ENCODE results near the gene OXLD1.

OXLD1 gene

DNA sequence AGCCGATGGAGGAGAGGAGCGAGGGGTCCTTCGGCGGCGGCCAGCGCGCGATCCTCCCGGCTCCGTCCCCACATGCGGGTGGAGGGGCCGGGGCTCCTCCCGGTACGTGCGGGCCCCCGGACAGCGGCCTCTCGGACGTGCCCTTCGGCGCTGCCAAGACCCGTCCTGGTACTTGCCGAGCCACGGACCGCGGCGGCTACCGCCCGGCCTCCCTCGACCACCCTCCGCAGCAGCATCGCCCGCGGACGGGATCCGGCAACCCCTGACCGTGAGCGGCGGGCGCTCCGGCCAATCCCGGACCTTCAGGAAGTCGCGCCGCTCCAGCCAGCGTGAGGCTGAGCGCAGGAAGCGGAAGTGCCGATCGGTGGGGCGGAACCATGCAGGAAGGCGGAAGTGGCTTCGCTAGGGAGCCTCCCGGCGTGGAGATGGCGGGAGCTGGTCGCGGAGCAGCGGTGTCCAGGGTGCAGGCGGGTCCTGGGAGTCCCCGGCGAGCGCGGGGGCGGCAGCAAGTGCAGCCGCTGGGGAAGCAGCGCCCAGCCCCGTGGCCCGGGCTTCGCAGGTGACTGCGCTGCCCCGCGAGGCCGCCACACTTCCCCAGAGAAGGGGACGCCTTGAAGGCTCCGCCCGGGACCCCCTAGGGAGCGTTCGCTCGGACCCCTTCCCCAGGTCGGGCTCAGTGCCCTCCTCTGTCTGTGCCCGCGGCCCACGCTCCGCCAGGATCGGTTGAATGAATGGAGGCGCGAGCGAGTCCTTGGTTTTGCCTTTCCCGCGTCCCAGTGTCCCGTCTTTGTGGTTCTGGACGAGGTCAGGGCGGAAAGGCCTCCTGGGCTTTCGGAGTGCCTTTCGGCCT, at the start of gene OXLD1, which contains the start of gene CCDC137:
Gene OXLD1, minus strand, starts transcription at position 264 of the 850 bp plus-strand sequence. Its CDS starts 28 bp downstream, at position 236.
Gene CCDC137, plus strand, starts transcription at position 396 of the 850 bp plus-strand sequence. Its CDS starts 30 bp downstream, at position 426.
- peak within 1 kb of the TSS; percentile 85 for H3K4me3 ChIP-seq (ENCODE audit: low read depth, low read length)
- H3K79me2 ChIP-seq (ENCODE audit: control insufficient read depth, insufficient read depth, low read length, unreplicated experiment) = peaks cover 37% of the 10 kb centered on the region
- H3K27me3 ChIP-seq (ENCODE audit: insufficient read depth, low read length) = no peaks in the 10 kb centered on the region
- peak within 1 kb of the TSS; percentile 62 for H3K27ac ChIP-seq (ENCODE audit: low read depth, low read length)
- peaks cover 17% of the 10 kb centered on the region for H3K4me1 ChIP-seq (ENCODE audit: control insufficient read depth, insufficient read depth, low read length, unreplicated experiment)
- peaks cover 3% of the 10 kb centered on the region; the same call in 1 of the 2 replicates for H3K36me3 ChIP-seq (ENCODE audit: insufficient read depth, low read length)
- peak within 1 kb of the TSS; percentile 51 for H2AFZ ChIP-seq (ENCODE audit: low read length, unreplicated experiment)

DNA sequence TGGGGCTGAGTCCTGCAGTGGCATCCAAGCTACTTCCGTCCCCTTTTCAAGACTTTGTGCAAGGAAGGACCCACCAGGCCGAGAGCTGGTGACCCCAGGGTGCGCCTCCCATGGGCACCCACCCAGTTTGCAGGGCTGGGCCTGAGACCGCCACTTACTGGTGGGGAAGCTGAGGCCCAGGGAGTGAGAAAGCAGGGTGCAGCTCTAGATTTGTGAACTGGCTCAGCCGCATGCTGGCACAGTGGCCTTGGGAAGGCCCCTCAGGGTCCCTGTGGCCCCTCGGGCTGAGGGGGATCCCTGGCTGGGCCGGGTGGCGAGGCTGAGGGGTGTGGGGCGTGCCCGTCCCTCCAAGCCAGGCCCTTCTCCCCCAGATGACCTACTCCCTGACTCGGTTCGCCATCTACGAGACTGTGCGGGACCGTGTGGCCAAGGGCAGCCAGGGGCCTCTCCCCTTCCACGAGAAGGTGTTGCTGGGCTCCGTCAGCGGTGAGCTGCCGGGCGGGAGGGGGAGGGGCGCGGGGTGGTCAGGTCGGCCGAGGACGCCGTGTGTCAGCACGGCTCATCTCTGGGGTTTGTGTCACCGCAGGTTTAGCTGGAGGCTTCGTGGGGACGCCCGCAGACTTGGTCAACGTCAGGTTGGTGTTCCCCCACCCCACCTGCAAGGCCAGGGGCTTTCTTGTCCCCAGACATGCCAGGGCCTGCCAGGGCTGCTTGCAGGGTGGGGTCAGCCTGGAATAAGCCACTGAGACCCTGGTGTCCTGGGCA, 48.9 kb upstream of the OXLD1 start:
- Histone ChIP-seq H3K27ac (ENCODE audit: low read depth, low read length) (no peak overlapping the region), H2AFZ (ENCODE audit: low read length, unreplicated experiment) (no peak overlapping the region), H3K4me3 (ENCODE audit: low read depth, low read length) (no peak overlapping the region), H3K4me1 (ENCODE audit: control insufficient read depth, insufficient read depth, low read length, unreplicated experiment) (peaks cover 12% of the 10 kb centered on the region), H3K79me2 (ENCODE audit: control insufficient read depth, insufficient read depth, low read length, unreplicated experiment) (peaks cover 4% of the 10 kb centered on the region), H3K36me3 (ENCODE audit: insufficient read depth, low read length) (no peaks in the 10 kb centered on the region), H3K27me3 (ENCODE audit: insufficient read depth, low read length) (no peaks in the 10 kb centered on the region)

DNA sequence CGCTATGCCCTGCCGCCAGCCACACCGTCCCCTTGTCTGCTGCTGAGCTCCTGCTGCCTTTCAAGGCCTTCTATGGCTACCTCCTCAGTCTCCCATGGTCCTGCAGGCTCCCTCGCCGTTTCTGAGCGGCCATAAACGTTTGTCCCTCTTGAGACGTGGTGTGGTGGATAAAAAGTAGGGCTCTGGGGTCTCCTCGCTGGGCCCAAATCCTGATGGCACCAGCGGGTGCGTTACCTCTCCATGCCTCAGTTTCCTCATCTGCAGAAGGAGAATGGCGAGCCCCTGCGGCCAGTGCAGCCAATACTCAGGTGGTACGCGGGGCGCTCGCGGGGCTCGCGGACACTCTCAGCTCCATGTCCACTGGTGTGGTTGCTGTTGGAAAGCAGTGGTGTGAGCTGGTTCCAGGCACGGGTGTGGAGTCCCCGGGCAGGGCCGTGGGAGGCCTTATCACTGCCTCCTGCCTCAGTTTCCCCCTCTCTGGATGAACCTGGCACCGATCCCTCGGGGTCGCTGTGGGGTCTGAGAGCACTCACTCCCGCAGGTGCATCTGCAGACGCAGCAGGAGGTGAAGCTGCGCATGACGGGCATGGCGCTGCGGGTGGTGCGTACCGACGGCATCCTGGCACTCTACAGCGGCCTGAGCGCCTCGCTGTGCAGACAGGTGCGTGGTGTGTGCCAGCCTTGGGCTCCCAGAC, 48.2 kb upstream of the OXLD1 start:
- Histone ChIP-seq H3K27ac (ENCODE audit: low read depth, low read length) (no peak overlapping the region), H3K79me2 (ENCODE audit: control insufficient read depth, insufficient read depth, low read length, unreplicated experiment) (peaks cover 4% of the 10 kb centered on the region), H3K36me3 (ENCODE audit: insufficient read depth, low read length) (no peaks in the 10 kb centered on the region), H3K4me3 (ENCODE audit: low read depth, low read length) (no peak overlapping the region), H2AFZ (ENCODE audit: low read length, unreplicated experiment) (no peak overlapping the region), H3K27me3 (ENCODE audit: insufficient read depth, low read length) (no peaks in the 10 kb centered on the region), H3K4me1 (ENCODE audit: control insufficient read depth, insufficient read depth, low read length, unreplicated experiment) (peaks cover 14% of the 10 kb centered on the region)

DNA sequence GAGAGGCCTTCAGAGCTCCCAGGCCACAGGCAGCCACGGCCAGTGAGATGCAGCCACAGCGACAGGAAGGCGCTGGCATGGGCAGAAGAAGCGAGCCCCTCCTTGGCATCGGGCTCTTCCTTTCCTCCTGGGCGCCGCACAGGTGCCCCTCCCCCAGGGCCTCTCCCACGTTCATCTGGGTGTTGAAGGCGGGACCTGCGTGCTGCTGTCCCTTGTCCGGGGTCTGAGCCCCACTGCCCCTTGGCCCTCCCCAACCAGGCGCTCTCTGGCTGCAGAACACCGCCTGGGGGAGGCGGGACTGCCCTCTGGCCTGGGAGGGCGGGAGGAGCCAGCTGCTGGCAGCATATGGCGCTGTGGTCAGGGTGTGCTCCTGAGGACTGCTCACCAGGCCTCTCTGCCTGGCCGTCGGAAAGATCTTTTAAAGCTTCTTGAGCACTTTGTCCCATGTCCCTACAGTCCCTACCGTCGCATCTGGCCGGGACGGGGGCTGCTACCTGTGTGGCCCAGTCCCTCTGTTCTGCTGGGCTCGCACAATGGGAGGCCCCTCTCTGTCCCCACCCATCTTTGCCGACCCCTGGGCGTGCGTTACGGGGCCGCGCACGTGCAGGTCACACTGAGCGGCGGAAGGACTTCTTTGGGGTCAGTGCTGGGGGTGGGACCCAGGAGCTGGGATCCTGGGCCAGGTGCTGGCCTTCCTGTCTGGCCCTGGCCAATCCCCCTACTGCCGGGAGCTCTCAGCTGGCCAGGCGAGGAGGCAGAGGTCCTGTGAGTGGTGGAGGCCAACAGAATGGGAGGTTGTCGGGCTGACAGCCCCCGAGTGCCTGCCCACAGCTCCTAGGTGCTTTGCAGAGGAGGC, 47.4 kb upstream of the OXLD1 start:
- peaks cover 4% of the 10 kb centered on the region for H3K79me2 ChIP-seq (ENCODE audit: control insufficient read depth, insufficient read depth, low read length, unreplicated experiment)
- peaks cover 14% of the 10 kb centered on the region for H3K4me1 ChIP-seq (ENCODE audit: control insufficient read depth, insufficient read depth, low read length, unreplicated experiment)
- peak overlapping the region; percentile 95 for H3K4me3 ChIP-seq (ENCODE audit: low read depth, low read length)
- H2AFZ ChIP-seq (ENCODE audit: low read length, unreplicated experiment) = no peak overlapping the region
- no peaks in the 10 kb centered on the region for H3K36me3 ChIP-seq (ENCODE audit: insufficient read depth, low read length)
- H3K27me3 ChIP-seq (ENCODE audit: insufficient read depth, low read length) = no peaks in the 10 kb centered on the region
- no peak overlapping the region for H3K27ac ChIP-seq (ENCODE audit: low read depth, low read length)

DNA sequence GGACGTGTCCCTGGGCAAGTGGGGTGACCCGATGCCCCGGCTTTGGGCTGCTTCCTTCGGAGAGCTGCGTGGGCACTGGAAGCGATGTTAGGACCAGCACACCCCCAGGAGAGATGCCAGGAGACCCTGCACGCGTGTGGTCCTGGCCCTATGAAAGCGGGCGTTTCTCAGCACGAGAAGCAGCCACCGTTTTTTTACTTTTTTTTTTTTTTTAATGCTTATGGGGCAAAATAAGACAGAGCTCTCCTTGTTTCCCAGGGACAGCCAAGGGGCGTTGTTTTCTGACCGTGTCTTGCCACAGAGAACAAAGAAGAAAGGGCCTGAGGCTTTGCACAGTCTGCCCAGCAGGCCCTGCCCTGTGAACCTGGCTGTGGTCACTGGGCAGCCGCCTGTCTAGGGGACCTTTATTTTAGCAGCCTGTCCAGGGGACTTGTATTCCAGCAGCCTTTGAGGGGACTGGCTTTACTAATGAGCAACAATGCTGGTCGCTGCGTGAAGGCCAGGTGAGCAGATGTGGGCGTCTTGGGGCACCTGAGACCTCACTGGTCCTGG, 46.7 kb upstream of the OXLD1 start:
- H3K4me3 ChIP-seq (ENCODE audit: low read depth, low read length) = peak overlapping the region; percentile 95
- no peak overlapping the region for H2AFZ ChIP-seq (ENCODE audit: low read length, unreplicated experiment)
- H3K36me3 ChIP-seq (ENCODE audit: insufficient read depth, low read length) = no peaks in the 10 kb centered on the region
- peaks cover 14% of the 10 kb centered on the region for H3K4me1 ChIP-seq (ENCODE audit: control insufficient read depth, insufficient read depth, low read length, unreplicated experiment)
- H3K27ac ChIP-seq (ENCODE audit: low read depth, low read length) = no peak overlapping the region
- H3K27me3 ChIP-seq (ENCODE audit: insufficient read depth, low read length) = no peaks in the 10 kb centered on the region
- peaks cover 4% of the 10 kb centered on the region for H3K79me2 ChIP-seq (ENCODE audit: control insufficient read depth, insufficient read depth, low read length, unreplicated experiment)

DNA sequence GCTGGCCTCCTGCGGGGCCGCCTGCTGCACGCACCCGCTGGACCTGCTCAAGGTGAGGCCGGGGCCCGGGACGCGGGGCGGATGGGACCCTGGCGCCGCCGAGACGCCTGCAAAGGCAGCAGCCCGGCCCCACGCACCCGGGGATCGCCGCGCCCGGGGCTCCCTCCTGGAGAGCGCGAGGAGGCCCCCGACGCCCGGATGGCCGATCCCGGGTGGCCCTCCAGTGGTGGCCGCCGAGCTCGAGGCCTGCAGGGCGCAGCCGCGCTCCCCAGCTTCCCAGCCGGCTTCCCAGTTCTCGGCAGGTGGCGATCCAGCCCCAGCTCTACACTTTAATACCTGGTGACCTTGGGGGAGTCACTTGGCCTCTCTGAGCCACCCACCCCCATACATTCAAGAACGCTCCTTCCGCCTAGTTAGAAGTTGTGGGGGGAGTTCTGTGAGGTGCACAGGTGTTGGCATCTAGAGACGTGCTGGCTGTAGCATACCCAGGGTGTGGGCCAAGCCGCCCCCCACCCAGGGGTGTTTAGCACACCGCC, 46.1 kb upstream of the OXLD1 start:
- peaks cover 14% of the 10 kb centered on the region for H3K4me1 ChIP-seq (ENCODE audit: control insufficient read depth, insufficient read depth, low read length, unreplicated experiment)
- no peaks in the 10 kb centered on the region for H3K36me3 ChIP-seq (ENCODE audit: insufficient read depth, low read length)
- no peaks in the 10 kb centered on the region for H3K27me3 ChIP-seq (ENCODE audit: insufficient read depth, low read length)
- H3K4me3 ChIP-seq (ENCODE audit: low read depth, low read length) = peak overlapping the region; percentile 95
- H2AFZ ChIP-seq (ENCODE audit: low read length, unreplicated experiment) = peak overlapping the region; percentile 89
- H3K79me2 ChIP-seq (ENCODE audit: control insufficient read depth, insufficient read depth, low read length, unreplicated experiment) = peaks cover 4% of the 10 kb centered on the region
- H3K27ac ChIP-seq (ENCODE audit: low read depth, low read length) = no peak overlapping the region

DNA sequence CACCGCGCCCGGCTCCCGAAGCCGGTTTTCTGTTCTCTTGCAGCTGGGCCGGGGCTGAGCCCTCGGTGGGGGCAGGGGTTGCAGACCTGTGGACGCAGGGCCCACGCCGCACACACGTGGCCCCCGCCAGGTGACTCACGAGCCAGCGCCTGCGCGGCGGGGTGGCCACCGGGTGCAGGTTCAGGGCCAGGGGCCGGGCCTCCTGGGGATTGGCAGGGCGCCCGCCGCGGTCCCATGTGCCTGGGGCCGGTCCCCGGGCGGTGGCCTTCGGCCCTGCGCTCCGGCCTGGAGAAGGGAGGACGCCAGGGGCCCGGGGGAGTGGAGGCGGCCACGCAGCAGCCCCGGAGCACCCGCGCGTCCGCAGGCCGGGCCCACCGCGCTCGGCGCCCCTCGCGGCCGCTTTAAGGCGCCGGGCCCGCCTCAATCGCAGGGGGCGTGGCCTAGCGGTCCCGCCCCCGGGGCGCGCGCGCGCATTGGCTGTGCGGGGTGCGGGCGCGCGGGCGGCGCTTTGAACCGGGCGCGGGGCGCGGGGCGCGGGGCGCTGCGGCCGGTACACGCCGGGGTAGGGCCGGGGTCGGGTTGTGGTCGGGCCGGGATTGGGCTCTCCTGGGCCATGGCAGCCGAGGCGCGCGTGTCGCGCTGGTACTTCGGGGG, 45.5 kb upstream of the OXLD1 start, which contains the start of gene SLC25A10:
Gene SLC25A10, plus strand, starts transcription at position 471 of the 654 bp plus-strand sequence. Its CDS starts 143 bp downstream, at position 614.
- peak within 1 kb of the TSS; percentile 95 for H3K4me3 ChIP-seq (ENCODE audit: low read depth, low read length)
- peak within 1 kb of the TSS; percentile 89 for H2AFZ ChIP-seq (ENCODE audit: low read length, unreplicated experiment)
- peaks cover 14% of the 10 kb centered on the region for H3K4me1 ChIP-seq (ENCODE audit: control insufficient read depth, insufficient read depth, low read length, unreplicated experiment)
- peak within 1 kb of the TSS; percentile 23; the same call in 1 of the 2 replicates for H3K27ac ChIP-seq (ENCODE audit: low read depth, low read length)
- H3K79me2 ChIP-seq (ENCODE audit: control insufficient read depth, insufficient read depth, low read length, unreplicated experiment) = peaks cover 4% of the 10 kb centered on the region
- no peaks in the 10 kb centered on the region; the same call in 1 of the 2 replicates for H3K36me3 ChIP-seq (ENCODE audit: insufficient read depth, low read length)
- no peaks in the 10 kb centered on the region for H3K27me3 ChIP-seq (ENCODE audit: insufficient read depth, low read length)

DNA sequence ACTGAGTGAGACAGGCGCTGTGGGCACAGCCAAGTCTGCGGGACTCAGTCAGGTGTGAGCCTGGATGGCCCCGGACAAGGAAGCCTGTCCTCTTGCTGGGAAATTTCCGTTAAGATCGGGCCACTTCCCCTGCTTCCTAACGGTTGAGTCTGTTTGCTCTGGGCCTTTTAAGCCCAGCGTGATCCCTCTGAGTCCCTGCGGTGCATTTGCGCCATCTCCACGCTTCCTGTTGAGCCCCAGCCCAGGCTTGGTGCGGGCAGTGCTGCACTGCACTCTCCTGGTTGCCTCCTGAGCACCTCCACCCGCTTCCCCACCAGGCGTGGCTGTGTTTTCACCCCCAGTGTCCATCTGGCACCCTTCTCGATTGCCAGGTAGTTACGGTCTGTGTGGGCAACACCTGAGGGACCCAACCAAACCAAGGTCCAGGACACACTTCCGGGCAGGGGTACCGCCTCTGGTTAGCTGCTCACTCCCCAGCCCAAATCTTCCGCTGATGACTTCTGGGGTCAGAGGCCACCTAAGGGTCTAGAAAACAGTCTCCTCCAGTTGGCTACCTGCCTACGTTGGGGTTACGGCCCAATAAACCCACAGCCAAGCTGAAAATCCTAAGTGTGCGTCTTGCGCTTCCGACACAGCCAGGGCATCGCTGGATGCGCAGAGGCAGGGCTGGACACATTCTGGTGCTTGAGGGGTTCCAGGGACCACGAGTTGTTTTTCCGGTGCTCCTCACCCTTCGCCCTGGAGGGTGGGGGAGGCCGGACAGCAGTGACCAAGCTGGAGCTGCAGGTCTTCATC, 44.3 kb upstream of the OXLD1 start:
- Histone ChIP-seq H3K27me3 (ENCODE audit: insufficient read depth, low read length) (no peaks in the 10 kb centered on the region), H3K27ac (ENCODE audit: low read depth, low read length) (no peak overlapping the region), H3K79me2 (ENCODE audit: control insufficient read depth, insufficient read depth, low read length, unreplicated experiment) (peaks cover 4% of the 10 kb centered on the region), H3K4me3 (ENCODE audit: low read depth, low read length) (peak overlapping the region; percentile 95), H2AFZ (ENCODE audit: low read length, unreplicated experiment) (no peak overlapping the region), H3K36me3 (ENCODE audit: insufficient read depth, low read length) (no peaks in the 10 kb centered on the region; the same call in 1 of the 2 replicates), H3K4me1 (ENCODE audit: control insufficient read depth, insufficient read depth, low read length, unreplicated experiment) (peaks cover 14% of the 10 kb centered on the region)
